Esophagus muscularis mucosa (tissue), 4 donors: ENCODE results near the gene AJAP1. TPM values are rescaled to one million over a fixed set of nuclear protein-coding genes. Genes with fewer than 3 reads are reported as not detected.

ENCODE experiments used
- DNase-seq: peaks from one replicate; pipeline ENCODE4 v3.0.0-alpha.2; 2017; ENCODE audit errors: extremely low spot score
- H3K27ac ChIP-seq, 4 donors: fragments of 200-600 bp; sonication (generic); replicated peaks in 1 of 4; 1 replicate in 3 of 4; 2 replicates in 1 of 4; pipeline ENCODE4 v1.5.1; 2016 to 2019; ENCODE audit warnings: mild to moderate bottlenecking in 1 of 4
- H3K27me3 ChIP-seq, 4 donors: fragments of 200-600 bp; sonication (generic); one replicate each; pipeline versions ENCODE4 v1.5.1 to v1.6.0; 2016 to 2019
- H3K36me3 ChIP-seq, 4 donors: fragments of 200-600 bp; sonication (generic); one replicate each; pipeline ENCODE4 v1.5.1; 2016 to 2019
- H3K4me1 ChIP-seq, 4 donors: fragments of 200-600 bp; sonication (generic); one replicate each; pipeline ENCODE4 v1.5.1; 2016 to 2019
- H3K4me3 ChIP-seq, 4 donors: fragments of 200-600 bp; sonication (generic); 1 replicate in 2 of 4; 2 replicates in 2 of 4; pipeline ENCODE4 v1.5.1; 2016 to 2019; ENCODE audit warnings: mild to moderate bottlenecking in 4 of 4, moderate library complexity in 1 of 4
- H3K9me3 ChIP-seq, 4 donors: fragments of 200-600 bp; sonication (generic); 1 replicate in 3 of 4; 2 replicates in 1 of 4; pipeline ENCODE4 v1.5.1; 2016 to 2019
- EP300 ChIP-seq: sonication (generic); formaldehyde crosslinking; IDR thresholded peaks from one replicate; pipeline ENCODE4 v1.6.1; 2017; ENCODE audit warnings: antibody characterized with exemption
- POLR2A ChIP-seq: fragments of 450-650 bp; IDR thresholded peaks from one replicate; pipeline ENCODE4 v1.6.1; 2017; ENCODE audit warnings: antibody characterized with exemption, moderate library complexity, mild to moderate bottlenecking, low read depth
- POLR2AphosphoS5 ChIP-seq, 2 donors: sonication (generic); formaldehyde crosslinking; IDR thresholded peaks; one replicate each; pipeline ENCODE4 v1.6.1; 2017; ENCODE audit warnings: antibody characterized with exemption in 2 of 2
- WGBS: methylation state at CpG from one replicate; pipeline ENCODE4 v1.1.5; 2018; 5-methylcytosine and 5-hydroxymethylcytosine counted together
- intact Hi-C: fragments of 100-400 bp; cut with DNase I; formaldehyde crosslinking; loops from one replicate; pipeline ENCODE4 v1.15.1; 2023
- total RNA-seq, 4 donors: library from RNA; depleted of rRNA; stranded (reverse); fragments of >200 nt; gene quantifications; one replicate each; pipeline versions ENCODE4 v1.1.0 to v1.2.1, GENCODE V29; 2016
- TF ChIP-seq, protein P1 (sequence below), 3 experiments: fragments of 200-600 bp in 2 of 3; fragments of 450-650 bp in 1 of 3; sonication (generic) in 2 of 3; IDR thresholded peaks; one replicate each; pipeline ENCODE4 v1.5.1; 2017 to 2019; ENCODE audit warnings: antibody characterized with exemption in 3 of 3, mild to moderate bottlenecking in 2 of 3, moderate library complexity in 1 of 3

The AJAP1 gene
- total RNA-seq, 4 donors from 2014 or later, result 0.40 to 0.84 (median 0.54) TPM

DNA sequence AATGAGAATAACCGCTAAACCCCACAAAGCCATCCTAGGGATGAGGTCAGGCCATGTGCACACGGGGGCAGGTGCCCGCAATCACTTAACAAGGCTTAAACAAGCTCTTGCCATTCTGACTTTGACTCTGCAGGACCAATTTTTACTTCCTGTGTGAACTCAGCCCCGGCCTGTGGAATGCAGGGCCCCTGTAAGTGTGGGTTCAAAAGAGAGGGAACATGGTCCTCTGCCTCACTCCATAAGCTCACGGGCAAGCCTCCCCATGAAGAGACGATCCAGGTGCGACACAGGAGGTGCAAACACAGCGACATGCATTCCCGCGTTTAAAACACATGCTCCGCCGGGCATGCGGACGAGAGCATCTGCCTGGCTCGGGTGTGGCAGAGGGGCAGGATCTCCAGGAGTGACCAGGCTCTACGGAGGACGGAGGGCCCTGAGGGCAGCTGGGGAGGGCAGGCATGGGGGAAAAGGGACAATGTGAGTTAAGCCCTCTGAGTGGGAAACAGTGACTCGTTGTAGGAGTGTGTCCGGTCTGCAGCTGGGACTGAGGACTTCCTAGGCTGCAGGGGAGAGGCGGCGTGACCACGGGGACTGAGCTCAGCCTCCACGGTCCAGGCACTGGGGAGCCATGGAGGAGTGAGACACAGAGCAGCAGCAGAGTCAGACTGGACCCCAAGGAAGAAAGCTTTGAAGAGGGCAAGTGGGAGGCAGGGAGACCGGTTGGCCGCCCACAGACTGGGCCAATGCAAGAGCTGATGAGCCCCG is 40.6 kb upstream of the AJAP1 start:
- Histone ChIP-seq H3K9me3 (peaks cover 0 to 24% (median 21%) of the 10 kb centered on the region in 4 donors), H3K27me3 (peaks cover 0 to 21% (median 0%) of the 10 kb centered on the region in 4 donors), H3K27ac (no peak overlapping the region), H3K4me3 (no peak overlapping the region), H3K36me3 (no peaks in the 10 kb centered on the region), H3K4me1 (no peaks in the 10 kb centered on the region)
- TF ChIP-seq POLR2A (no peak), POLR2AphosphoS5 (IDR thresholded peaks at IDR 0.05) (no peak), EP300 (no peak)
- TF ChIP-seq, protein P1, sequence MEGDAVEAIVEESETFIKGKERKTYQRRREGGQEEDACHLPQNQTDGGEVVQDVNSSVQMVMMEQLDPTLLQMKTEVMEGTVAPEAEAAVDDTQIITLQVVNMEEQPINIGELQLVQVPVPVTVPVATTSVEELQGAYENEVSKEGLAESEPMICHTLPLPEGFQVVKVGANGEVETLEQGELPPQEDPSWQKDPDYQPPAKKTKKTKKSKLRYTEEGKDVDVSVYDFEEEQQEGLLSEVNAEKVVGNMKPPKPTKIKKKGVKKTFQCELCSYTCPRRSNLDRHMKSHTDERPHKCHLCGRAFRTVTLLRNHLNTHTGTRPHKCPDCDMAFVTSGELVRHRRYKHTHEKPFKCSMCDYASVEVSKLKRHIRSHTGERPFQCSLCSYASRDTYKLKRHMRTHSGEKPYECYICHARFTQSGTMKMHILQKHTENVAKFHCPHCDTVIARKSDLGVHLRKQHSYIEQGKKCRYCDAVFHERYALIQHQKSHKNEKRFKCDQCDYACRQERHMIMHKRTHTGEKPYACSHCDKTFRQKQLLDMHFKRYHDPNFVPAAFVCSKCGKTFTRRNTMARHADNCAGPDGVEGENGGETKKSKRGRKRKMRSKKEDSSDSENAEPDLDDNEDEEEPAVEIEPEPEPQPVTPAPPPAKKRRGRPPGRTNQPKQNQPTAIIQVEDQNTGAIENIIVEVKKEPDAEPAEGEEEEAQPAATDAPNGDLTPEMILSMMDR (IDR thresholded peaks at IDR 0.05), result no peak
- 81% methylated on average over 23 of the region's 26 CpGs for WGBS
- DNase-seq, result no peak
- intact Hi-C loops, result no loop called here

DNA sequence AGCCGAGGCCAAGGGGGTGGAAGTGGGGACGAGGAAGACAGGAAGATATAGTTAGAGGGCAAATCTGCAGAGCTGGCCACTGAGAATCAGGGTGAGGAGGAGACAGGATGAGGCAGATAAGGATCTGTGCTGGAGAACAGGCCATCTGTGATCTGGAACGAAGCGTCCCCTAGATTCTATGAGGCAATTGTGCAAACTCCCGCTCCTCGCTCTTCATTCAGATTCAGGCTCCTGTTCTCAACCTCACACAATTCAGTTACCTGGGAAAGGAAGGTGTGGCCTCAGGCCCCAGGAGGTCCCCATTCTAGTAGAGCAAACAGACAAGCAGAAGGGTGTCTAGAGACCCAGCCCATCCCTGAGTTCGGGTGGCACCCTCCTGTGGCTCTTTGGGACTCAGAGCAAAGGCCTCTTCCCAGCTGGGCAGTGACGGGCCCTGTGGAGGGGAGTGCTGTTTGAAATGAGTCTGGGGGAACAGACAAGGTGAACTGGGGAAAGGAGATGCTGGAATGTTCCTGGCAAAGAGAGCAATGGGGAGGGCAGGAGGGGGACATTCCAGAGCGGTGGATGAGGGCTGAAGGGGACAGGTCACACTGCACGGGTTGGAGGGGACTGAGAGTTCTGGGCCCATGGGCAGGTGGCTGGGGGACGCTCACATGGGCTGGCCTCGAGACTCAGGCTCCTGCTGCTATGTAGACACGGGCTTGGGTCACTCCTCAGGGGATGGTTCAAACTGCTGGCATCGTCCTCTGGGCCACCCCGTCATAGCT is 39.9 kb upstream of the AJAP1 start:
- TF ChIP-seq POLR2AphosphoS5 (IDR thresholded peaks at IDR 0.05) (no peak), POLR2A (no peak), EP300 (no peak)
- TF ChIP-seq, protein P1 (IDR thresholded peaks at IDR 0.05), result no peak
- Histone ChIP-seq H3K4me3 (no peak overlapping the region), H3K4me1 (no peaks in the 10 kb centered on the region), H3K9me3 (peaks cover 0 to 16% (median 15%) of the 10 kb centered on the region in 4 donors), H3K27me3 (peaks cover 0 to 14% (median 0%) of the 10 kb centered on the region in 4 donors), H3K27ac (no peak overlapping the region), H3K36me3 (no peaks in the 10 kb centered on the region)
- intact Hi-C loops, result no loop called here
- DNase-seq, result no peak
- WGBS, result 74% methylated on average over 12 of the region's 15 CpGs

DNA sequence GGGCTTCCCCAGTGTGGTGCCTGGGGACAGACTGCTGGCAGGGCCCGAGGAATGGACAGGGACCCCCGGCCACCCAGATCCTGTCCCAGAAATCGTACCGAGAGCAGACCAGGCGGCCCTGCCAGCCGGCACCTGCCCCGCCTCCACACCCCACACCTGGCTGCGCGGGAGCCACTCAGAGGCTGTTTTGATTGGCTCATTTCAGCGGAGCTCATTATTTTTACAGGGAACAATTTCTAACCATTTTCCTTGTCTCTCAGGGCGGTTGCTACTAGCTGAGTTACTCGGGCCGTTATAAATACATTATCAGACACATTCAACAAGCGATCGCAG is 39.3 kb upstream of the AJAP1 start:
- DNase-seq, result no peak
- Histone ChIP-seq H3K9me3 (peaks cover 0 to 12% (median 9%) of the 10 kb centered on the region in 4 donors), H3K27ac (no peak overlapping the region), H3K4me3 (no peak overlapping the region), H3K4me1 (no peaks in the 10 kb centered on the region), H3K27me3 (peaks cover 0 to 13% (median 0%) of the 10 kb centered on the region in 4 donors), H3K36me3 (no peaks in the 10 kb centered on the region)
- intact Hi-C loops, result no loop called here
- no peak for TF ChIP-seq POLR2AphosphoS5 (IDR thresholded peaks at IDR 0.05)
- TF ChIP-seq POLR2A, result no peak
- TF ChIP-seq EP300, result no peak
- TF ChIP-seq, protein P1 (IDR thresholded peaks at IDR 0.05), result no peak
- 84% methylated on average over 15 of the region's 15 CpGs for WGBS

DNA sequence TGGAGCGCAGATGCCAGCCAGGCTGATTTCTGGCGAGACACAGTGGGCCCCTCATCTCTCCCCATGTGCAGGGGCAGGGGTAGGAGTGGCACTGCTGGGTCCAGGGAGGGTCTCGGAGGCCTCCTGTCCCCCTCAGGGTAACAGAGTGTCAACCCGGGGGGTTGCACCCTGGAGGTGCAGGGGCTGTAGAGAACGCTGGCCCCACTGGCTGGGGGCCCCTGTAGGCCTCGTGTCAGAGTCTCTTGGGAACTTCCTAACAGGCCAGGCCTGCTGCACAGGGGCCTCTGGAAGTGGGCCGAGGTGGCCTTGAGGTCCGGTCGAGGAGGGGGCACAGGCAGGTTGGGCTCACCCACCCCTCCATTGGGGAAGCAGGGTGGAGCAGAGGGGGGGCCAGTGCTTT is 38.9 kb upstream of the AJAP1 start:
- Histone ChIP-seq H3K4me3 (no peak overlapping the region), H3K27ac (no peak overlapping the region), H3K36me3 (no peaks in the 10 kb centered on the region), H3K4me1 (no peaks in the 10 kb centered on the region), H3K27me3 (peaks cover 0 to 13% (median 0%) of the 10 kb centered on the region in 4 donors), H3K9me3 (peaks cover 0 to 9% (median 5%) of the 10 kb centered on the region in 4 donors)
- TF ChIP-seq POLR2A (no peak), EP300 (no peak), POLR2AphosphoS5 (IDR thresholded peaks at IDR 0.05) (no peak)
- TF ChIP-seq, protein P1 (IDR thresholded peaks at IDR 0.05), result no peak
- intact Hi-C loops, result no loop called here
- DNase-seq, result no peak
- 83% methylated on average over 5 of the region's 9 CpGs for WGBS
